ENCODE measurements around the gene ABCB6. TPM values are rescaled to one million over a fixed set of nuclear protein-coding genes. Genes with fewer than 3 reads are reported as not detected.

Gene ABCB6
- total RNA-seq, 3 donors from 2014 or later, result 6.7 to 21.3 (median 10.4) TPM

- intact Hi-C loops (cut with DNase I, micrococcal nuclease), result no loop called here
- Histone ChIP-seq H3K36me3 (ENCODE audit: low read depth) (no peaks in the 10 kb centered on the region), H3K4me3 (no peak overlapping the region), H3K9me3 (no peaks in the 10 kb centered on the region), H3K4me1 (ENCODE audit: low read depth) (peaks cover 14% of the 10 kb centered on the region)
- DNase-seq (no peak), ATAC-seq (no peak)
- no peak for TF ChIP-seq CTCF (IDR thresholded peaks at IDR 0.05)
Observed at GRCh38 chr2:219207884-219208740, 10.6 kb downstream of the ABCB6 start.

DNA sequence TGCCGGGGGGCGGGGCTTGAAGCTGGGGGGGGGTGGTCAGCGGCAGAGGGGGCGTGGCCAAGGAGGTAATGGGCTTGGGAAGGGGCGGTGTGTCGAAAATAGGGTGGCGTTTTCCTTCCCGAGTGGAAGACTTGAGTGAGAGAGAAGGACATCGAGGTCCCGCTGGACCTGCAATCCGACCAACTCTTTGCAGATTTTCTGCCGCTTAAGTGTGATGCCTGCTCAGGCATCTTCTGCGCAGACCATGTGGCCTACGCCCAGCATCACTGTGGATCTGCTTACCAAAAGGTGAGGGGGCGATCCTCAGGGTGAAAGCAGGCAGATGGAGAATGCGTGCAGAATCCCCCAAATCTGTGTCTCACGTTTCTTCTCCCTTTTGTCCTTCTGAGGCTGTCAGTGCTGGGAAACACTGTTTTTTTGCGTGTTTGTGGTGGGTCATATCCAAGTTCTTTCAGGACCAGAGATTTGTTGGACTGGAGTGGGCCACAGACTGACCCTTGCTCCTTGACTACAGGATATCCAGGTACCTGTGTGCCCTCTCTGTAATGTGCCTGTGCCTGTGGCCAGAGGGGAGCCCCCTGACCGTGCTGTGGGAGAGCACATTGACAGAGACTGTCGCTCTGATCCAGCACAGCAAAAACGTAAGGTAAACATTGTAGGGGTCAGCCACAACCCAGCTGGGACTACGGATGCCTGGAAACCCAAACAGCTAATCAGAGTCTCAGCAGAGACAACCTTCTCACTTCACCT lies 11.4 kb downstream of the ABCB6 start:
- intact Hi-C loops (cut with DNase I, micrococcal nuclease), result no loop called here
- no peaks in the 10 kb centered on the region for H3K9me3 ChIP-seq
- ATAC-seq, result no peak
- no peak for TF ChIP-seq CTCF (IDR thresholded peaks at IDR 0.05)
- H3K4me3 ChIP-seq, result peak overlapping the region; percentile 44
- no peak for DNase-seq
- H3K4me1 ChIP-seq (ENCODE audit: low read depth), result peaks cover 14% of the 10 kb centered on the region
- no peaks in the 10 kb centered on the region for H3K36me3 ChIP-seq (ENCODE audit: low read depth)

- DNase-seq (peak; percentile 97), ATAC-seq (peak; percentile 97)
- Histone ChIP-seq H3K36me3 (ENCODE audit: low read depth) (no peaks in the 10 kb centered on the region), H3K9me3 (no peaks in the 10 kb centered on the region), H3K4me3 (peak within 1 kb of the TSS; percentile 44), H3K4me1 (ENCODE audit: low read depth) (peaks cover 14% of the 10 kb centered on the region)
- no peak for TF ChIP-seq CTCF (IDR thresholded peaks at IDR 0.05)
- intact Hi-C loops (cut with DNase I, micrococcal nuclease), result no loop called here
Observed at GRCh38 chr2:219206328-219207133, 12.2 kb downstream of the ABCB6 start, which contains the start of gene ZFAND2B. Gene ZFAND2B (plus strand): TSS chr2:219206782. CDS start chr2:219206988, 206 bp downstream.

GRCh38 chr2:219205981-219206327 lies 12.8 kb downstream of the ABCB6 start:
- H3K36me3 ChIP-seq (ENCODE audit: low read depth), result no peaks in the 10 kb centered on the region
- ATAC-seq (no peak), DNase-seq (no peak)
- TF ChIP-seq CTCF (IDR thresholded peaks at IDR 0.05), result no peak
- intact Hi-C loops (cut with DNase I, micrococcal nuclease), result no loop called here
- H3K9me3 ChIP-seq, result no peaks in the 10 kb centered on the region
- H3K4me1 ChIP-seq (ENCODE audit: low read depth), result peaks cover 14% of the 10 kb centered on the region
- no peak overlapping the region for H3K4me3 ChIP-seq

DNA sequence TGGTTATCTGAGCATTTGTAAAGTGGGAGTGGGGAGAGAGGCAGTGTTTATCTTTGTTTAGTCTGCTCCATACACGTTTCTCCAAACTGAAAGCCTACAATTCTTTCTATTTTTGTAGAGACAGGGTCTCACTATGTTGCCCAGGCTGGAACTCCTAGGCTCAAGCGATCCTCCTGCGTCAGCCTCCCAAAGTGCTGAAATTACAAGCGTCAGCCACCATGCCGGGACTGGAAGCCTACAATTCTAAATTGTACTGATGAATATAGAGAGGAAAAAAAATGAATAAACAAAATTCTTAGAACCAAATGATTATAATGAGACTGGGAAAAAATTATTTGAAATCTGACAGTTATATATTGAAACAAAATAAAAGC lies 13.6 kb downstream of the ABCB6 start:
- DNase-seq (no peak), ATAC-seq (no peak)
- intact Hi-C loops (cut with DNase I, micrococcal nuclease), result no loop called here
- no peak for TF ChIP-seq CTCF (IDR thresholded peaks at IDR 0.05)
- H3K36me3 ChIP-seq (ENCODE audit: low read depth), result no peaks in the 10 kb centered on the region
- H3K4me1 ChIP-seq (ENCODE audit: low read depth), result peaks cover 14% of the 10 kb centered on the region
- H3K4me3 ChIP-seq, result no peak overlapping the region
- no peaks in the 10 kb centered on the region for H3K9me3 ChIP-seq

All from mucosa of descending colon (tissue), 3 donors.